Astrocyte (in vitro differentiated cells and primary cell): ENCODE results near the gene TEX55. TPM values are rescaled to one million over a fixed set of nuclear protein-coding genes. Genes with fewer than 3 reads are reported as not detected.

Source experiments
- DNase-seq: peaks from one replicate; pipeline ENCODE4 v3.0.0-alpha.2; 2010; ENCODE audit warnings: low read depth
- FAIRE-seq: peaks from 2 replicates; lab custom pipeline; 2011; peaks lifted over from hg19 to GRCh38; lab: Jason Lieb, UNC
- H2AFZ ChIP-seq: 2 replicates; pipeline ENCODE4 v1.6.0; 2012; ENCODE audit warnings: low read depth, low read length, inconsistent platforms
- H3K27ac ChIP-seq: 2 replicates; pipeline ENCODE4 v1.5.1; 2011; ENCODE audit warnings: low read depth, low read length, inconsistent platforms
- H3K27me3 ChIP-seq: 2 replicates; pipeline ENCODE4 v1.6.0; 2011; ENCODE audit warnings: low read length, inconsistent platforms; ENCODE audit not compliant: insufficient read depth
- H3K36me3 ChIP-seq: 2 replicates; pipeline ENCODE4 v1.5.1; 2011; ENCODE audit warnings: low read length, inconsistent platforms; ENCODE audit not compliant: insufficient read depth
- H3K4me1 ChIP-seq: 2 replicates; pipeline ENCODE4 v1.5.1; 2011; ENCODE audit warnings: low read length, inconsistent platforms; ENCODE audit not compliant: insufficient read depth
- H3K4me2 ChIP-seq: 2 replicates; pipeline ENCODE4 v1.6.0; 2012; ENCODE audit warnings: low read length, inconsistent platforms
- H3K4me3 ChIP-seq: 2 replicates; pipeline ENCODE4 v1.5.1; 2011; ENCODE audit warnings: low read depth, mild to moderate bottlenecking, low read length, inconsistent platforms; ENCODE audit not compliant: insufficient read depth
- H3K79me2 ChIP-seq: 2 replicates; pipeline ENCODE4 v1.6.0; 2012; ENCODE audit warnings: mild to moderate bottlenecking, low read length, inconsistent platforms; ENCODE audit not compliant: insufficient read depth
- H3K9ac ChIP-seq: 2 replicates; pipeline ENCODE4 v1.6.0; 2012; ENCODE audit warnings: mild to moderate bottlenecking, low read length, inconsistent platforms
- H3K9me3 ChIP-seq: 2 replicates; pipeline ENCODE4 v1.5.1; 2012; ENCODE audit warnings: low read depth, mild to moderate bottlenecking, low read length, inconsistent platforms; ENCODE audit not compliant: insufficient read depth
- H4K20me1 ChIP-seq: 2 replicates; pipeline ENCODE4 v1.6.0; 2012; ENCODE audit warnings: low read length, inconsistent platforms; ENCODE audit not compliant: insufficient read depth
- H3K27ac Mint-ChIP-seq: one replicate; pipeline ENCODE4 v1.8.0; 2021; ENCODE audit warnings: mild to moderate bottlenecking, mixed read lengths; ENCODE audit not compliant: unreplicated experiment
- H3K27me3 Mint-ChIP-seq: one replicate; pipeline ENCODE4 v1.8.0; 2021; ENCODE audit warnings: low read depth, mixed read lengths; ENCODE audit not compliant: unreplicated experiment
- H3K36me3 Mint-ChIP-seq: one replicate; pipeline ENCODE4 v1.8.0; 2021; ENCODE audit warnings: low read depth, mixed read lengths; ENCODE audit not compliant: unreplicated experiment
- H3K4me1 Mint-ChIP-seq: one replicate; pipeline ENCODE4 v1.8.0; 2021; ENCODE audit warnings: low read depth, mixed read lengths; ENCODE audit not compliant: unreplicated experiment
- H3K4me3 Mint-ChIP-seq: one replicate; pipeline ENCODE4 v1.8.0; 2021; ENCODE audit warnings: mild to moderate bottlenecking, moderate library complexity, mixed read lengths; ENCODE audit not compliant: unreplicated experiment
- H3K9me3 Mint-ChIP-seq: one replicate; pipeline ENCODE4 v1.8.0; 2021; ENCODE audit warnings: mild to moderate bottlenecking, mixed read lengths; ENCODE audit not compliant: unreplicated experiment
- EZH2 ChIP-seq: IDR thresholded peaks from 2 replicates; pipeline ENCODE4 v1.6.1; 2012; ENCODE audit warnings: mild to moderate bottlenecking, low read length, inconsistent platforms; ENCODE audit not compliant: insufficient read depth
- total RNA-seq: library from RNA; stranded (reverse); gene quantifications from 2 replicates; pipeline ENCODE4 v1.2.1, GENCODE V29; 2021
- TF ChIP-seq, protein P1 (sequence below): IDR thresholded peaks from 2 replicates; pipeline ENCODE4 v1.5.1; 2011; ENCODE audit warnings: low read depth, mild to moderate bottlenecking, inconsistent platforms, low read length, moderate library complexity; ENCODE audit not compliant: insufficient read depth

The TEX55 gene
- total RNA-seq, 1 donor from 2014 or later, result not detected

GRCh38 chr3:119170821-119171220, 24.9 kb downstream of the TEX55 start:
- peaks cover 4% of the 10 kb centered on the region for H3K27me3 Mint-ChIP-seq
- H4K20me1 ChIP-seq, result no peaks in the 10 kb centered on the region
- no peaks in the 10 kb centered on the region for H3K79me2 ChIP-seq
- no peak for DNase-seq
- H3K4me1 ChIP-seq, result no peaks in the 10 kb centered on the region
- TF ChIP-seq, protein P1, sequence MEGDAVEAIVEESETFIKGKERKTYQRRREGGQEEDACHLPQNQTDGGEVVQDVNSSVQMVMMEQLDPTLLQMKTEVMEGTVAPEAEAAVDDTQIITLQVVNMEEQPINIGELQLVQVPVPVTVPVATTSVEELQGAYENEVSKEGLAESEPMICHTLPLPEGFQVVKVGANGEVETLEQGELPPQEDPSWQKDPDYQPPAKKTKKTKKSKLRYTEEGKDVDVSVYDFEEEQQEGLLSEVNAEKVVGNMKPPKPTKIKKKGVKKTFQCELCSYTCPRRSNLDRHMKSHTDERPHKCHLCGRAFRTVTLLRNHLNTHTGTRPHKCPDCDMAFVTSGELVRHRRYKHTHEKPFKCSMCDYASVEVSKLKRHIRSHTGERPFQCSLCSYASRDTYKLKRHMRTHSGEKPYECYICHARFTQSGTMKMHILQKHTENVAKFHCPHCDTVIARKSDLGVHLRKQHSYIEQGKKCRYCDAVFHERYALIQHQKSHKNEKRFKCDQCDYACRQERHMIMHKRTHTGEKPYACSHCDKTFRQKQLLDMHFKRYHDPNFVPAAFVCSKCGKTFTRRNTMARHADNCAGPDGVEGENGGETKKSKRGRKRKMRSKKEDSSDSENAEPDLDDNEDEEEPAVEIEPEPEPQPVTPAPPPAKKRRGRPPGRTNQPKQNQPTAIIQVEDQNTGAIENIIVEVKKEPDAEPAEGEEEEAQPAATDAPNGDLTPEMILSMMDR, result no peak
- no peak for TF ChIP-seq EZH2
- no peaks in the 10 kb centered on the region for H3K36me3 Mint-ChIP-seq
- H3K27ac Mint-ChIP-seq, result no peak overlapping the region
- no peak overlapping the region for H3K9ac ChIP-seq
- no peak overlapping the region for H3K4me2 ChIP-seq
- FAIRE-seq, result no peak
- no peaks in the 10 kb centered on the region for H3K4me1 Mint-ChIP-seq
- peaks cover 7% of the 10 kb centered on the region for H3K9me3 Mint-ChIP-seq
- H2AFZ ChIP-seq, result no peak overlapping the region
- H3K9me3 ChIP-seq, result no peaks in the 10 kb centered on the region
- no peak overlapping the region for H3K4me3 Mint-ChIP-seq
- peaks cover 2% of the 10 kb centered on the region for H3K27me3 ChIP-seq
- no peak overlapping the region for H3K4me3 ChIP-seq
- H3K36me3 ChIP-seq, result no peaks in the 10 kb centered on the region
- H3K27ac ChIP-seq, result no peak overlapping the region

- no peak within 1 kb of the TSS for H2AFZ ChIP-seq
- FAIRE-seq, result no peak
Measured at GRCh38 chr3:119173325-119173724, 27.4 kb downstream of the TEX55 start, which contains the start of gene UPK1B. UPK1B (plus strand) TSS chr3:119173598; CDS start chr3:119186742, 13,144 bp downstream.

More at GRCh38 chr3:119173325-119173724, 27.4 kb downstream of the TEX55 start, which contains the start of gene UPK1B:
- H3K27me3 ChIP-seq, result peaks cover 2% of the 10 kb centered on the region
- H3K9me3 ChIP-seq, result no peaks in the 10 kb centered on the region
- peaks cover 4% of the 10 kb centered on the region for H3K27me3 Mint-ChIP-seq
- H3K79me2 ChIP-seq, result no peaks in the 10 kb centered on the region
- H3K27ac ChIP-seq, result no peak within 1 kb of the TSS
- H3K4me3 ChIP-seq, result no peak within 1 kb of the TSS
- no peaks in the 10 kb centered on the region for H3K36me3 ChIP-seq
- peaks cover 8% of the 10 kb centered on the region for H3K9me3 Mint-ChIP-seq
- TF ChIP-seq EZH2, result no peak
- TF ChIP-seq, protein P1, result no peak
- no peaks in the 10 kb centered on the region for H3K36me3 Mint-ChIP-seq
- H3K27ac Mint-ChIP-seq, result no peak within 1 kb of the TSS
- H3K9ac ChIP-seq, result no peak within 1 kb of the TSS
- DNase-seq, result no peak
- H3K4me1 Mint-ChIP-seq, result peaks cover 5% of the 10 kb centered on the region
- H3K4me3 Mint-ChIP-seq, result no peak within 1 kb of the TSS
- H3K4me2 ChIP-seq, result no peak within 1 kb of the TSS
- H4K20me1 ChIP-seq, result no peaks in the 10 kb centered on the region
- H3K4me1 ChIP-seq, result peaks cover 4% of the 10 kb centered on the region
